Loucy (cell line): ENCODE results near the gene TANGO6.

Source experiments
- H2AFZ ChIP-seq: fragments of 200-600 bp; sonication (generic); 2 replicates; pipeline ENCODE4 v1.6.0; 2016; ENCODE audit warnings: antibody characterized with exemption, mild to moderate bottlenecking, low read length, moderate library complexity
- H3F3A ChIP-seq: fragments of 200-600 bp; 2 replicates; pipeline ENCODE4 v1.6.0; 2016; ENCODE audit warnings: antibody characterized with exemption, low read depth, mild to moderate bottlenecking
- H3K27me3 ChIP-seq: fragments of 200-600 bp; sonication (generic); 2 replicates; pipeline ENCODE4 v1.6.1; 2014; ENCODE audit warnings: low read length, mild to moderate bottlenecking; ENCODE audit not compliant: insufficient read depth, poor library complexity, severe bottlenecking
- H3K36me3 ChIP-seq: fragments of 200-600 bp; sonication (generic); 2 replicates; pipeline ENCODE4 v1.6.1; 2016; ENCODE audit warnings: low read length; ENCODE audit not compliant: insufficient read depth
- H3K4me1 ChIP-seq: fragments of 200-600 bp; sonication (generic); 2 replicates; pipeline ENCODE4 v1.5.1; 2014; ENCODE audit warnings: low read length, mild to moderate bottlenecking; ENCODE audit not compliant: insufficient read depth, poor library complexity, severe bottlenecking
- H3K4me2 ChIP-seq: fragments of 200-600 bp; sonication (generic); 2 replicates; pipeline ENCODE4 v1.6.0; 2014; ENCODE audit warnings: antibody characterized with exemption, low read length, low read depth, mild to moderate bottlenecking; ENCODE audit not compliant: poor library complexity, severe bottlenecking
- H3K4me3 ChIP-seq: fragments of 200-600 bp; sonication (generic); 2 replicates; pipeline ENCODE4 v1.5.1; 2014; ENCODE audit warnings: low read length, mild to moderate bottlenecking, mixed read lengths; ENCODE audit not compliant: poor library complexity, severe bottlenecking
- H3K79me2 ChIP-seq: fragments of 200-600 bp; sonication (generic); 2 replicates; pipeline ENCODE4 v1.6.1; 2014; ENCODE audit warnings: low read length; ENCODE audit not compliant: insufficient read depth
- H3K9ac ChIP-seq: fragments of 200-600 bp; sonication (generic); 2 replicates; pipeline ENCODE4 v1.6.0; 2014; ENCODE audit warnings: mild to moderate bottlenecking, low read depth, low read length, moderate library complexity; ENCODE audit not compliant: poor library complexity, severe bottlenecking
- H3K9me2 ChIP-seq: fragments of 200-600 bp; sonication (generic); replicated peaks from 2 replicates; pipeline ENCODE4 v1.6.1; 2016; ENCODE audit warnings: low read depth, low read length, mixed read lengths
- H3K9me3 ChIP-seq: fragments of 200-600 bp; sonication (generic); 2 replicates; pipeline ENCODE4 v1.6.1; 2014; ENCODE audit warnings: mild to moderate bottlenecking, antibody characterized with exemption, low read length, low read depth; ENCODE audit not compliant: insufficient read depth
- H4K20me1 ChIP-seq: fragments of 200-600 bp; sonication (generic); 2 replicates; pipeline ENCODE4 v1.6.0; 2014; ENCODE audit warnings: antibody characterized with exemption, low read length, mild to moderate bottlenecking; ENCODE audit not compliant: insufficient read depth, poor library complexity, severe bottlenecking
- CTCF ChIP-seq: fragments of 200-600 bp; sonication (generic); conservative IDR thresholded peaks from 2 replicates; pipeline ENCODE4 v1.5.1; 2014; ENCODE audit warnings: mild to moderate bottlenecking, antibody characterized with exemption, low read length
- EZH2phosphoT487 ChIP-seq: fragments of 200-600 bp; IDR thresholded peaks from 2 replicates; pipeline ENCODE4 v1.6.1; 2018; ENCODE audit warnings: antibody characterized with exemption, mild to moderate bottlenecking, moderate library complexity, borderline replicate concordance

The TANGO6 gene

DNA sequence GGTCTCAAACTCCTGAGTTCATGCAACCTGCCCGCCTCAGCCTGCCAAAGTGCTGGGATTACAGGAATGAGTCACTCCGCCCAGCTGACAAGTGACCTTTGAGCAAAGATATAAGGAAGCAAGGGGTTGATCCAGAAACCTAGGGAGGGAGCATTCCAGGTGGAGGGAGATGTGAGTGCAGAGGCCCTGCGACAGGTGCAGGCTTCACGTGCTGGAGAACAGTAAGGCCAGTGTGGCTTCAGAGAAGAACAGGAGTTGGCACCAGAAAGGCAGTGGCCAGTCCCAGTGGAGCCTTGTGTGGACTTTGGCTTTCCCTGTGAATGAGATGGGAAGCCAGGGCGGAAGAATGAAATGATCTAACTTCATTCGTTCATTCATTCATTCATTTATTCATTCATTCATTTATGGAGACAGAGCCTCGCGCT, 188.6 kb downstream of the TANGO6 start:
- H3K4me2 ChIP-seq, result no peak overlapping the region
- no peak overlapping the region for H3K4me3 ChIP-seq
- no peaks in the 10 kb centered on the region for H4K20me1 ChIP-seq
- no peaks in the 10 kb centered on the region for H3K79me2 ChIP-seq
- no peak overlapping the region for H2AFZ ChIP-seq
- H3K9me2 ChIP-seq, result no peaks in the 10 kb centered on the region
- TF ChIP-seq CTCF (no peak), EZH2phosphoT487 (no peak)
- H3K4me1 ChIP-seq, result no peaks in the 10 kb centered on the region
- H3K9ac ChIP-seq, result no peak overlapping the region
- H3K27me3 ChIP-seq, result no peaks in the 10 kb centered on the region
- H3K9me3 ChIP-seq, result no peaks in the 10 kb centered on the region
- no peaks in the 10 kb centered on the region for H3K36me3 ChIP-seq
- H3F3A ChIP-seq, result no peaks in the 10 kb centered on the region

GRCh38 chr16:69033151-69033949, 190.0 kb downstream of the TANGO6 start:
- Histone ChIP-seq H3K4me2 (no peak overlapping the region), H3K4me1 (no peaks in the 10 kb centered on the region)
- TF ChIP-seq EZH2phosphoT487, result no peak
- no peak for TF ChIP-seq CTCF

DNA sequence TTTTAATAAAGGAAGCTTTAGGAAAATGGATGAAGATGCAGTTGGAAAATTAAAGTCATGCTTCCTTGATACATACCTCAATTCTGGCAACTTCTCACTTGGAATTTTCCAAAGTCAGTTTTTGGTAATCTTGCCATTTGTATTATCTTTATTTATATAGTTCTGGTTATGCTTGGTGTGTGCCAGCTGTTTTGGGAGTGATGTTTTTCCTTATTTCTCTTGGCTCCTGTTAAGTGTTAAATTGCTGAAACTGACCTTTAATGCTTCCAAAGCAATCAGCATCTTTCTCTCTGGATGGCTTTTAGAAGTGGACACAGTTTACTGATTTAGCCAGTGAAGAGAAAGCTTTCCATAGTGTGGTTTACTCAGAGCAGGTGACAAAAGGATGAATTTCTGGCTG, 192.0 kb downstream of the TANGO6 start:
- no peaks in the 10 kb centered on the region for H4K20me1 ChIP-seq
- no peaks in the 10 kb centered on the region for H3K27me3 ChIP-seq
- no peak for TF ChIP-seq CTCF
- no peak for TF ChIP-seq EZH2phosphoT487
- no peaks in the 10 kb centered on the region for H3K9me2 ChIP-seq
- no peaks in the 10 kb centered on the region for H3K36me3 ChIP-seq
- no peaks in the 10 kb centered on the region for H3F3A ChIP-seq
- no peak overlapping the region for H3K9ac ChIP-seq
- no peaks in the 10 kb centered on the region for H3K9me3 ChIP-seq
- no peak overlapping the region for H3K4me2 ChIP-seq
- H3K79me2 ChIP-seq, result no peaks in the 10 kb centered on the region
- no peak overlapping the region for H3K4me3 ChIP-seq
- H2AFZ ChIP-seq, result no peak overlapping the region
- no peaks in the 10 kb centered on the region for H3K4me1 ChIP-seq

More at GRCh38 chr16:69033151-69033949, 190.0 kb downstream of the TANGO6 start:
- H2AFZ ChIP-seq, result no peak overlapping the region
- H3K9me2 ChIP-seq, result no peaks in the 10 kb centered on the region
- no peaks in the 10 kb centered on the region for H3K79me2 ChIP-seq
- no peaks in the 10 kb centered on the region for H3F3A ChIP-seq
- H3K4me3 ChIP-seq, result no peak overlapping the region
- H3K36me3 ChIP-seq, result no peaks in the 10 kb centered on the region
- H3K9ac ChIP-seq, result no peak overlapping the region
- no peaks in the 10 kb centered on the region for H4K20me1 ChIP-seq
- H3K27me3 ChIP-seq, result no peaks in the 10 kb centered on the region
- H3K9me3 ChIP-seq, result no peaks in the 10 kb centered on the region
